NCI-H345 (cell line): Measurements from ENCODE around the gene NDUFB1.

Experiments used
- DNase-seq: peaks from one replicate; lab custom pipeline; 2025; lab: John Stamatoyannopoulos, UW

NDUFB1 gene

DNA sequence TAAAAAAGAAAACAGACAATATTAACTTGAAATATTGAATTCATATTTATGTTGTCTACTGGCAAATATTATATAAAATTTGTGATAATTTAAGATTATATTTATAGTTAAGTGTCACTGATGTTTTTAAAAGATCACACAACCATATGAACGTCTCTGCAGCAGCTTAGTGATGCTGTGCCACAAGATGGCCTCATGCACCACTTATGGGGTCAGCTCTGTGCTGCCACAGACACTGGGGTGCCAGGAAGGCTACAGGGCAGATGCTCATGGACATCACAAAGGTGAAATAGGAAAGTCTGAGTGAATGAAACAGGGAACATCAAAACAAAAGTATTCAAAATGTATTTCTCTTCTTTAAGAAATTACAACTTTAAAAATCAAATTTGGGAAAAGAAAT is 28.2 kb downstream of the NDUFB1 start:
- DNase-seq, result no peak

DNA sequence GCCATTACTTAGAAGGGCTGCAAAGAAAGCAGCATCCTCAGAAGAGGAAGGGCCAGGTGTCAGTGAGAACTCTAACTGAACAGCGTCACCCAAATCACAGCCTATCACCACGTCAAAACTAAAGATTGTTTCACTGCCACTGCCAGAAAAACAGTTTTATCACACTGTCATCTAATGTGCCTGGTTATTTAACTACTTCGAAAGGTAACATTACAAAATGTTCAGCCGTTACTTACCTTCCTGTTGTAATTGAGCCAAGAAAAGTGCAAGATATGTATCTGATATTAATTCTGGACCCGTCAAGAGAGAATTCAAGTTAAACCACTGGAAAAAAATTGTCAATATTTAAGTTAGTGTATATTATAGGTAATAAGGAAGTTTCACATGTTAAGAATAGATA is 33.0 kb downstream of the NDUFB1 start:
- no peak for DNase-seq

DNA sequence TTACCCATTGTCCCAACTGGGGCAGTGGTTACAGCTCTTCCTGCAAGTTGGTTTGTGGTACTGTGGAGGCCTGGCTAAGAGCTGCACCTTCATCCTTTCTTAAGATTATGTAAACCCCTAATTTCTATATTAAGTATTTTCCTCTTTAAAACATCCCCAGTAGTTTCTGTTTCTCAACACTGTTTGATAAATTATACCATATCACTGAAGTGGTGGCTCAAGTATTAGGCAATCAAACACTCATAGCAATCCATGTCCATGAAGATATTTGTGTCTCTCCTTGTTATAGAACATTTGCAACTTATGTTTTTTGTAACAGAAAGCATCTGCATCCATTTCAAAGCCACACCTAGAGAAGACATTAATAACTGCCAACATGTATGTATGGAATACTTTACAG is 47.0 kb downstream of the NDUFB1 start:
- no peak for DNase-seq
